ENCODE results near the gene KANSL1. TPM values are rescaled to one million over a fixed set of nuclear protein-coding genes. Genes with fewer than 3 reads are reported as not detected.

The KANSL1 gene
- total RNA-seq, 4 donors from 2014 or later: 57.7 to 91.2 (median 75.1) TPM

DNA sequence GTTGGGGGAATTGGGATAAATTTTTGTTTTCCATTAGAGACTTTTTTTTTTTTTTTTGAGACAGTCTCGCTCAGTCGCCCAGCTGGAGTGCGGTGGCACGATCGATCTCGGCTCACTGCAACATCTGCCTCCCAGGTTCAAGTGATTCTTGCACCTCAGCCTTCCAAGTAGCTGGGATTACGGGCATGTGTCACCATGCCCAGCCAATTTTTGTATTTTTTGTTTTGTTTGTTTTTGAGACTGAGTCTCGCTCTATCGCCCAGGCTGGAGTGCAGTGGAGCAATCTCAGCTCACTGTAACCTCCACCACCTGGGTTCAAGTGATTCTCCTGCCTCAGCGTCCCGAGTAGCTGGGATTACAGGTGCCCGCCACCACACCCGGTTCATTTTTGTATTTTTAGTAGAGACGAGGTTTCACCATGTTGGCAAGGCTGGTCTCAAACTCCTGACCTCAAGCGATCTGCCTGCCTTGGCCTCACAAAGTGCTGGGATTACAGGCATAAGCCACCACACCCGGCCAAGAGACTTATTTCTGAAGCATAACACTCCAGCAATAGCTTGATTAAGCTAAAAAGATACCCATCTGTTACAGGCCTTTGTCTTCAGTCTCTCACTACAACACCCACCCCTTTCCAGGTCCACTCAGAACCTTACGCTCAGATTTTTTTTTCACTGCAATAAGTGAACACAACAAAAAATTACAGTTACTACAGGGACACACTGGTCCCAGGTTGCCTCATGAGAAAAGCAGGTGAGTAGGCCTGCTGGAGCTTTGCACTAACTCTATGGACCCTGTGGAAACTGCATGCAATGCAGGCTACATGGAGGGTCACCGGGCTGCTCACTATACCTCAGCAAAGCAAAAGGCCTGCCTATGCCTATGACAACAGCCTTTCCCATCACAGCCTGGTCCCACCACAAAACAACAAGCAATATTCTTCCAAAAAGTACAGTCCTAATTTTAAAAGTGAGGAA is 34.6 kb downstream of the KANSL1 start:
- no peaks in the 10 kb centered on the region for H3K9me3 ChIP-seq
- 76 to 83% methylated on average over 4 to 17 of the region's 18 CpGs for WGBS, 2 donors (ENCODE audit: low coverage in 1 of 2)
- peak overlapping the region; percentile 27 to 87 (median 79) for H3K27ac ChIP-seq
- TF ChIP-seq POLR2AphosphoS5 (IDR thresholded peaks at IDR 0.05) (no peak), POLR2A (IDR thresholded peaks at IDR 0.05) (no peak), EP300 (IDR thresholded peaks at IDR 0.05) (no peak)
- TF ChIP-seq, protein P1, sequence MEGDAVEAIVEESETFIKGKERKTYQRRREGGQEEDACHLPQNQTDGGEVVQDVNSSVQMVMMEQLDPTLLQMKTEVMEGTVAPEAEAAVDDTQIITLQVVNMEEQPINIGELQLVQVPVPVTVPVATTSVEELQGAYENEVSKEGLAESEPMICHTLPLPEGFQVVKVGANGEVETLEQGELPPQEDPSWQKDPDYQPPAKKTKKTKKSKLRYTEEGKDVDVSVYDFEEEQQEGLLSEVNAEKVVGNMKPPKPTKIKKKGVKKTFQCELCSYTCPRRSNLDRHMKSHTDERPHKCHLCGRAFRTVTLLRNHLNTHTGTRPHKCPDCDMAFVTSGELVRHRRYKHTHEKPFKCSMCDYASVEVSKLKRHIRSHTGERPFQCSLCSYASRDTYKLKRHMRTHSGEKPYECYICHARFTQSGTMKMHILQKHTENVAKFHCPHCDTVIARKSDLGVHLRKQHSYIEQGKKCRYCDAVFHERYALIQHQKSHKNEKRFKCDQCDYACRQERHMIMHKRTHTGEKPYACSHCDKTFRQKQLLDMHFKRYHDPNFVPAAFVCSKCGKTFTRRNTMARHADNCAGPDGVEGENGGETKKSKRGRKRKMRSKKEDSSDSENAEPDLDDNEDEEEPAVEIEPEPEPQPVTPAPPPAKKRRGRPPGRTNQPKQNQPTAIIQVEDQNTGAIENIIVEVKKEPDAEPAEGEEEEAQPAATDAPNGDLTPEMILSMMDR (IDR thresholded peaks at IDR 0.05): no peak
- no peaks in the 10 kb centered on the region for H3K27me3 ChIP-seq
- H3K4me3 ChIP-seq: no peak overlapping the region
- H3K4me1 ChIP-seq: peaks cover 47 to 100% (median 60%) of the 10 kb centered on the region in 3 donors
- no peak for ATAC-seq
- H3K36me3 ChIP-seq: no peaks in the 10 kb centered on the region

DNA sequence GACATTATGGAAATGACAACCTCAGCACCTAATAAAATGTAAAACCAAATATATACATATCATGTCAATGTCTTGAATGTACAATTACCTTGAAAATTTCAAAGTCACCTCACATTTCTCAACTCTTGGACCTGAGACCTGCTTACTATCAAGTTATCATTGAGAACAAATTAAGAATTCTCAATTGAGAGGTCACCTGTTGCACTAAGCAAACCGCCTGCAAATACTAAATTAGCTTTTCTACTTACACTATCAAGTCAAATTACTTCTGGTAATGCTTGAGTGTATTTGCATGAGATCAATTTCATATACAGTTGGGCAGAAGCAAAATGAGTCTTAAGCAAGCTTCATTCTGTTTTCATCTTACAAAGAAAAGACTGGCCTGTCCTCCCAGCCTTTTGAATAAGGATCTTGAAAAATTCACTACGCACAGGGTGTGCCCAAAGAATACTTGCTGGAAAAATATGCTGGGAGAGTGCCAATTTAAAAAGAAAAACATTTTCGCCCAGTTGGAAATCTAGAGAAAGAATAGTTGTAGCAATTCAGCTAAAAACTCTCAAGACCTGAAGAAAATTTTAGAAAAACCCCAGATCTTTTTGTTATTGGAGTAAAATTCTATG is 35.7 kb downstream of the KANSL1 start:
- H3K27me3 ChIP-seq: no peaks in the 10 kb centered on the region
- 19 to 28% methylated on average over 3 of the region's 3 CpGs for whole genome bisulfite sequencing, 2 donors (ENCODE audit: low coverage in 1 of 2)
- no peaks in the 10 kb centered on the region for H3K36me3 ChIP-seq
- H3K4me3 ChIP-seq: no peak overlapping the region
- TF ChIP-seq EP300 (IDR thresholded peaks at IDR 0.05): no peak
- peak; percentile 43 for TF ChIP-seq POLR2AphosphoS5 (IDR thresholded peaks at IDR 0.05)
- TF ChIP-seq POLR2A (IDR thresholded peaks at IDR 0.05): no peak
- TF ChIP-seq, protein P1 (IDR thresholded peaks at IDR 0.05): no peak
- peak overlapping the region; percentile 27 to 87 (median 79) for H3K27ac ChIP-seq
- no peaks in the 10 kb centered on the region for H3K9me3 ChIP-seq
- ATAC-seq: peak; percentile 72
- peaks cover 48 to 100% (median 62%) of the 10 kb centered on the region in 3 donors for H3K4me1 ChIP-seq

DNA sequence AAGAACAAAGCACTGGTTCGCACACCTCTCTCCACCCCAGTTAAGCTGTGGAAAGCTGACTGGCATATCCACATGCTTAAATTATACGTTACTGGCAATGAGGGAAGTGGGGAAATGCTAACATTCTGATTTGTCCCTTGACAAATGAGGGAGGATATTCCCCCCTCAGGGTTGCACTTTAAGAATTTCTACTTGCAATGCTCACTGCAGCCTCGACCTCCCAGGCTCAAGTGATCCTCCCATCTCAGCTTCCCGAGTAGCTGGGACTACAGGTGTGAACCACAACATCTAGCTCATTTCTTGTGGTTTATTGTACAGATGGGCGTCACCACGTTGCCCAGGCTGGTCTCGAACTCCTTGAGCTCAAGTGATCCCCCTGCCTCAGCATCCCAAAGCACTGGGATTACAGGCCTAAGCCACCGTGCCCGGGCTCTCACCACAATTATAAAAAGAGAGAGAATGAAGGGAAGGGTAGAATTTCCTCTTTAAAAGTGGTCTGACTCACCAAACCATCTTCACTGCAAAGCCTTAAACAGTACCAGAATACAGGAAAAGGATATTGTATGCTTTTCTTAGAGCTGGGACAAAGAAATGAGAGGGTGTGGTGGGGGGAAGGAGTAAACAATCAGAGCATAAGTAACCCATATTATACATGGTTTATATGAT is 38.9 kb downstream of the KANSL1 start:
- peaks cover 49 to 100% (median 64%) of the 10 kb centered on the region in 3 donors for H3K4me1 ChIP-seq
- no peaks in the 10 kb centered on the region for H3K36me3 ChIP-seq
- no peaks in the 10 kb centered on the region for H3K9me3 ChIP-seq
- H3K4me3 ChIP-seq: no peak overlapping the region
- 58 to 59% methylated on average over 2 to 6 of the region's 9 CpGs for WGBS, 2 donors (ENCODE audit: low coverage in 1 of 2)
- no peak for ATAC-seq
- H3K27me3 ChIP-seq: no peaks in the 10 kb centered on the region
- TF ChIP-seq EP300 (IDR thresholded peaks at IDR 0.05) (no peak), POLR2A (IDR thresholded peaks at IDR 0.05) (no peak), POLR2AphosphoS5 (IDR thresholded peaks at IDR 0.05) (no peak)
- TF ChIP-seq, protein P1 (IDR thresholded peaks at IDR 0.05): no peak
- H3K27ac ChIP-seq: peak overlapping the region; percentile 53 to 81 (median 72)

DNA sequence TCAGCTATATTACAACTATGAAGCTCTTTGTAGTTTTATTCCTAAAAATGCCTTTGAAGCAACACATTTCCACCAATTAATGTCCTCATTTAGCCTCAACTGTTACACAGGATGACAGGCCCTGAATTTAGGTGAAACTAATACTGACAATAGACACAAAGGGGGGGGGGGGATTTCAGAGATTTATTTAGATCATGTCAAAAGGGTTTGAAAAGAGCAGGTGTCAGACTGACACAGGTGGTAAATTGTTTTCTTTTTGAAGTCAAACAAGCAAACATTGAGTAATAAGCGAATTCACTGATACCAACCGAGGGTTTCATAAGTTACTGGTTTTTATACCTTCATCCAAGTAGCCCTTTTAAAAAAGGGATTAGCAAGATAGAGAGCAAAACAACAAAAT is 40.8 kb downstream of the KANSL1 start:
- no peak for ATAC-seq
- peaks cover 35 to 100% (median 49%) of the 10 kb centered on the region in 3 donors for H3K4me1 ChIP-seq
- H3K27ac ChIP-seq: peak overlapping the region in 3 of 4 donors; percentile 25 to 81 (median 77)

More for the DNA sequence above, 40.8 kb downstream of the KANSL1 start:
- 47 to 69% methylated on average over 2 of the region's 2 CpGs for WGBS, 2 donors (ENCODE audit: low coverage in 1 of 2)
- TF ChIP-seq, protein P1 (IDR thresholded peaks at IDR 0.05): no peak
- TF ChIP-seq EP300 (IDR thresholded peaks at IDR 0.05) (no peak), POLR2A (IDR thresholded peaks at IDR 0.05) (no peak), POLR2AphosphoS5 (IDR thresholded peaks at IDR 0.05) (no peak)
- H3K4me3 ChIP-seq: no peak overlapping the region
- no peaks in the 10 kb centered on the region for H3K36me3 ChIP-seq
- H3K9me3 ChIP-seq: no peaks in the 10 kb centered on the region
- H3K27me3 ChIP-seq: no peaks in the 10 kb centered on the region

Measured in gastroesophageal sphincter (tissue), 4 donors.